GM13977 (cell line): ENCODE measurements around the gene GJC2.

Experiments
- DNase-seq: peaks from one replicate; pipeline ENCODE4 v3.0.0; 2012; ENCODE audit warnings: low spot score
- in situ Hi-C: fragments of 300-500 bp; cut with MboI; formaldehyde crosslinking; loops from one replicate; pipeline ENCODE4 v1.12.0; 2022; ENCODE audit warnings: low sequenced_read_pairs, low pct_unique_long_range_greater_than_20kb, mixed read lengths, inconsistent platforms; ENCODE audit not compliant: unreplicated experiment
- TF ChIP-seq, protein P1 (sequence below): IDR thresholded peaks from 2 replicates; pipeline ENCODE4 v1.5.1; 2012; ENCODE audit warnings: mild to moderate bottlenecking, control low read depth; ENCODE audit not compliant: insufficient read depth; ENCODE audit errors: extremely low read depth, missing control alignments

The GJC2 gene

DNA sequence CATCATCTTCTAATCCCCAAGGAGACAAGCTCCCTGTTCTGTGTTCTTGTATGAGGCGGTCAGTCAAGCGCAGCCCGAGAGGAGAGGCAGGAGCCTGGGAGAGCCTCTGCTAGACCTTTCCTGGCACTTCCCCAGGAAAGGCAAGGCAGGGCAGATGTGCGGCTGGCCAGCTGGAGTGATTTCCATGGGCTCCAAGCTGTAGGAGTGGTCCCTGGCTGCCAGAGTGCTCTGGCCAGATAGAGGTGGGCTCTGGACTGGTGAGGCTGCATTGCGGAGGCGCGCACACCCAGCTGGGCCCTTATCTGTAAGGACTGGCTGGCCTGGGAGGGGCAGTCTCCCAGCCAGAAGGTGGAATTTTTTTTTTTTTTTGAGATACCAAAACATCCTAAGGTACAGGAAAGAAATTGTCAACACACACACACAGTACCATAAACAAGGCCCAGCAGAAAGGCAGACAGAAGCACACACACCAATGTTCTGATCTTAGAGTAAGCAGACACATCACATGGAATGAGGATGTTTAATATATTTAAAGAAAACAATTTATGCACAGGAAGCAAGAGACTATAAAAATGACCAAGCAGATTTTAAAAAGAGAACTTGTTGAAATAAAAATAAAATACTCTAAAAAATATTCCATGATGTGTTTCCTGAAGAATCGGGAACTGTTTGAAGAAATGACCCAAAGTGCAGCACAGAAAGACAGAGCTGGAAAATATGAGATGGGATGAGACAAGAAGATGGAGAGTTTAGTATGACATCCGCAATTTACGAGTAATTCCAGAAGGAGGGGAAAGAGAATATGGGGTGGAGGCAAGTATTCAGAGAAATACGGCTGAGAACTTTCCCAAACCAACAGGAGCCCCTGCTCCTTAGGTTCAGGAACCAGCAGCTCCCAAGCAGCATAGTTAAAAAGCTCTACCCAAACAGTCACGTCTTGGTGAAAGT, 29.3 kb downstream of the GJC2 start:
- DNase-seq: no peak
- in situ Hi-C loops: no loop called here
- TF ChIP-seq, protein P1, sequence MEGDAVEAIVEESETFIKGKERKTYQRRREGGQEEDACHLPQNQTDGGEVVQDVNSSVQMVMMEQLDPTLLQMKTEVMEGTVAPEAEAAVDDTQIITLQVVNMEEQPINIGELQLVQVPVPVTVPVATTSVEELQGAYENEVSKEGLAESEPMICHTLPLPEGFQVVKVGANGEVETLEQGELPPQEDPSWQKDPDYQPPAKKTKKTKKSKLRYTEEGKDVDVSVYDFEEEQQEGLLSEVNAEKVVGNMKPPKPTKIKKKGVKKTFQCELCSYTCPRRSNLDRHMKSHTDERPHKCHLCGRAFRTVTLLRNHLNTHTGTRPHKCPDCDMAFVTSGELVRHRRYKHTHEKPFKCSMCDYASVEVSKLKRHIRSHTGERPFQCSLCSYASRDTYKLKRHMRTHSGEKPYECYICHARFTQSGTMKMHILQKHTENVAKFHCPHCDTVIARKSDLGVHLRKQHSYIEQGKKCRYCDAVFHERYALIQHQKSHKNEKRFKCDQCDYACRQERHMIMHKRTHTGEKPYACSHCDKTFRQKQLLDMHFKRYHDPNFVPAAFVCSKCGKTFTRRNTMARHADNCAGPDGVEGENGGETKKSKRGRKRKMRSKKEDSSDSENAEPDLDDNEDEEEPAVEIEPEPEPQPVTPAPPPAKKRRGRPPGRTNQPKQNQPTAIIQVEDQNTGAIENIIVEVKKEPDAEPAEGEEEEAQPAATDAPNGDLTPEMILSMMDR: no peak

DNA sequence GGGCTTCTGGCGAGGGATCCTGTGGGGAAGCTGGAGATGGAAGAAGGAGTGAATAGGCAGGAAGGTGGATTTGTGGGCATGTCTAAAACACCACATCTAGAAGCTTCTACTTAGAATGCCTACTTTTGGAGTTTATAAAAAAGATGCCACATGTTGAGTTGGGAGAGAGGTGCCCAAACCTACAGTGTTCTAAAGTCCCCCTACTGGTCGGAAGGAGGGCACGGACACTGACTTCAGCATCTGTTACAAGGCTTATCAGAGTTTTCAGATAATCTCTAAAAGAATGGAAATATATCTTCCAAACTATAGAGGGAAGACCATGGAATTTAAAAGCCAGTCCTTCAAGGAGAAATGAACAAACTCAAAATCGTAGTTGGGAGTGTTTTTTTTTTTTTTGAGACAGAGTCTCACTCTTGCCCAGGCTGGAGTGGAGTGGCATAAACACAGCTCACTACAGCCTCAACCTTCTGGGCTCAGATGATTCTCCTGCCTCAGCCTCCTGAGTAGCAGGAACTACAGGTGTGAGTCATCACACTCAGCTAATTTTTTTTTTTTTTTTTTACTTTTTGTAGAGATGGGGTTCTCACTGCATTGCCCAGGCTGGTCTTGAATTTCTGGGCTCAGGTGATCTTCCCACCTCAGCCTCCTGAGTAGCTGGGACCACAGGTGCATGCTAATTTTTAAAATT, 30.7 kb downstream of the GJC2 start:
- in situ Hi-C loops: no loop called here
- no peak for DNase-seq
- TF ChIP-seq, protein P1: no peak

DNA sequence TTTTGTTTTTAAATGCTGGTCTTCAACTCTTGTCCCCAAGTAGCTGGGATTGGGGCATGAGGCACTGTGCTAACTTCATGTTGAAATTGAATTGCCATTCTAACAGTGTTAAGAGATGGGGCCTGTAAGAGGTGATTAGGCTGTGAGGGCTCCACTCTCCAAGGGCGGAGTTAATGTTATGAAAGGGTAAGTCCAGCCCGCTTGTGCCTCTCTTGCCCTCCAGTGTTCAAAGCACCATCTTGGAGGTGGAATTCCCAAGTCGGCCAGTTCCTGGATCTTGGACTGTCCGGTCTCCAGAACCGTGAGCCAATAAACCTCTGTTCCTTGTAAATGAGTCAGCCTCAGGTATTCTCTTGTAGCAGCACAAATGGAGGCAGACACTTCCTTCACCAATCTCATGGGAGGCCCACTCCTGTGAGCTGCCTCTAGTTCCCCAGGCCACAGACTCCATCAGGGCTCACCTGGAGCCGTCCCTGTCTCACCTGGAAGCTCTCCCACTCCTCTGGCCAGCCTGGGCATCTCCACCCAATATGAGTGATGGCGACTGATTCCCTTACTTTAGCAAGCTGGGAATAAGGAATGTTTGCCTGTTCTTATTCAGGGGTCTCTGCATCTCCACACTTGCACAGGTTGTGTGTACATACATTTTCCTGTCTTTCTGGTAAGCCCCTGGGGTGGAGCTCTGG, 31.4 kb downstream of the GJC2 start:
- TF ChIP-seq, protein P1: no peak
- in situ Hi-C loops: no loop called here
- no peak for DNase-seq

DNA sequence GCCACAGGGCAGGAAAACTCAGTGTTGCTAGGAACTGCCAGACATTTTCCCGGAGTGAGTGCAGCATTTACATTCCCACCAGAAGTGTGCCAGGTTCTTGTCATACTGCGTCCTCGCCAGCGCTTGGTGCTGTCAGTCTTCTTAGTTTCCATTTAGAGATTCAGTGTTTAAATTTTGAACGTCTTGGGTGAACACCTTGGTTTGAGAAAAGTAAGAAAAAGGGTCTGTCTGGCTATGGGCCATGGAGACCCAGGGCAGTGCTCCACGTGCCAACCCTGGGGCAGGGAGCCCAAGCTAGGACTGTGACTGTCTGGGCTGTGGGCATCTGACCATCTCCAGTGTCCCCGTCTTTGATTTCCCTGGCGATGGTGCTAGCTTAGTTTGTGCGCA, 31.9 kb downstream of the GJC2 start:
- TF ChIP-seq, protein P1: no peak
- in situ Hi-C loops: no loop called here
- DNase-seq: no peak

DNA sequence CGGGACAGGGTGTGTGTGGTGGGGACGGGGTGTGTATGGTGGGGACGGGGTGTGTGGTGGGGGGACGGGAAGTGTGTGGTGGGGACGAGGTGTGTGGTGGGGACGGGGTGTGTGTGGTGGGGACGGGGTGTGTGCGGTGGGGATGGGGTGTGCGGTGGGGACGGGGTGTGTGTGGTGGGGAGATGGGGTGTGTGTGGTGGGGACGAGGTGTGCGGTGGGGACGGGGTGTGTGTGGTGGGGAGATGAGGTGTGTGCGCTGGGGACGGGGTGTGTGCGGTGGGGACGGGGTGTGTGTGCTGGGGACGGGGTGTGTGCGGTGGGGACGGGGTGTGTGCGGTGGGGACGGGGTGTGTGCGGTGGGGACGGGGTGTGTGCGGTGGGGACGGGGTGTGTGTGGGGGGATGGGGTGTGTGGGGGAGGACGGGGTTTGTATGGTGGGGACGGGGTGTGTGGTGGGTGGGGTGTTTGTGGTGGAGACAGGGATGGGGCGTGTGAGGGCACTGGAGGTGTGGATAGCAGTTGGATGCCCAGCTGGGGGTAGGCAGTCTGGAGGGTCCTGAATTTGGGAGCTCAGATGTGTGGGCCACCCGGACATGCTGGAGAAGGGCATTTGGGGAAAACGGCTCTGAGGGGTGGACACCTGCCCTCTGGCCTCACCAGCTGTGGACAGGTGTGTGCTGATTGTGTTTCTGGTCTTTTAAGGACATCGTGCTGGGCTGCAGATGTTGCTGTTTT, 32.7 kb downstream of the GJC2 start:
- in situ Hi-C loops: no loop called here

More for the DNA sequence above, 32.7 kb downstream of the GJC2 start:
- TF ChIP-seq, protein P1: no peak
- no peak for DNase-seq
